BLaER1 treated with 17β-estradiol and CSF1 and Interleukin-3, amounts not matched to agents 10 nM and 100 nM (cell line): Measurements from ENCODE around the gene KSR2.

ENCODE experiments used
- H3K27ac ChIP-seq, 11 experiments: shearing (Covaris generic); formaldehyde crosslinking; 2 replicates each; pipeline ENCODE4 v1.8.1; 2022
- H3K27me3 ChIP-seq, 11 experiments: shearing (Covaris generic); formaldehyde crosslinking; 2 replicates each; pipeline ENCODE4 v1.8.1; 2022
- H3K36me3 ChIP-seq, 11 experiments: shearing (Covaris generic); formaldehyde crosslinking; 2 replicates each; pipeline ENCODE4 v1.8.1; 2022
- H3K4me1 ChIP-seq, 10 experiments: shearing (Covaris generic); formaldehyde crosslinking; 2 replicates each; pipeline ENCODE4 v1.8.1; 2022
- H3K4me2 ChIP-seq, 11 experiments: shearing (Covaris generic); formaldehyde crosslinking; 2 replicates each; pipeline ENCODE4 v1.8.1; 2022
- H3K4me3 ChIP-seq, 10 experiments: shearing (Covaris generic); formaldehyde crosslinking; 2 replicates each; pipeline ENCODE4 v1.8.1; 2022
- H3K9ac ChIP-seq, 11 experiments: shearing (Covaris generic); formaldehyde crosslinking; 2 replicates each; pipeline ENCODE4 v1.8.1; 2022
- H3K9me3 ChIP-seq, 11 experiments: shearing (Covaris generic); formaldehyde crosslinking; replicated peaks in 1 of 11; 2 replicates each; pipeline ENCODE4 v1.8.1; 2022
- H4K20me1 ChIP-seq, 11 experiments: shearing (Covaris generic); formaldehyde crosslinking; 2 replicates each; pipeline ENCODE4 v1.8.1; 2022
- Cebpa-rat ChIP-seq, 11 experiments: shearing (Covaris generic); IDR thresholded peaks; 2 replicates each; pipeline ENCODE4 v1.8.1; 2022

The KSR2 gene

DNA sequence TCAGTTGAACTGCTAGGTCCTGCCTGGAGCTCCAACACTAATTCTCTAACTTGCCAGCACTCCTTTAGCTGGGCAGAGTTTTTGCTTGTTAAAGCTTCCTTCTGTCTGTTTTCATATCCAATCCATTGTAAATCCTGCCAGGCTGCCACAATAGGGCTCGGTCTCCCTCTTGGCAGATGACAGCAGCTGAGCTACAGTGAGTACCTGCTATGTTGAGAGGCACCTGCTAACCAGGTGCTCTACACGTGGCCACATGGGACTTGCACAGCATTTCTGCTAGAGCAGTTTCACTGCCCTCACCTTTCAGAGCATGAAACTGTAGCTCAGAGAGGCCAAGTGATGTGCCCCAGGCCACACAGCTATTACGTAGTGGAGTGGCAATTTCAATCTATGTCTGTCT lies 500.8 kb downstream of the KSR2 start:
- no peak for TF ChIP-seq Cebpa-rat (IDR thresholded peaks at IDR 0.05)
- Histone ChIP-seq H4K20me1 (no peaks in the 10 kb centered on the region; a peak in 1 of 22 replicates), H3K4me3 (no peak overlapping the region), H3K27me3 (no peaks in the 10 kb centered on the region), H3K9me3 (peaks cover 0 to 13% (median 7%) of the 10 kb centered on the region in 11 experiments; a peak in 15 of 22 replicates), H3K36me3 (no peaks in the 10 kb centered on the region), H3K4me2 (no peak overlapping the region), H3K9ac (no peak overlapping the region), H3K4me1 (no peaks in the 10 kb centered on the region), H3K27ac (no peak overlapping the region)

DNA sequence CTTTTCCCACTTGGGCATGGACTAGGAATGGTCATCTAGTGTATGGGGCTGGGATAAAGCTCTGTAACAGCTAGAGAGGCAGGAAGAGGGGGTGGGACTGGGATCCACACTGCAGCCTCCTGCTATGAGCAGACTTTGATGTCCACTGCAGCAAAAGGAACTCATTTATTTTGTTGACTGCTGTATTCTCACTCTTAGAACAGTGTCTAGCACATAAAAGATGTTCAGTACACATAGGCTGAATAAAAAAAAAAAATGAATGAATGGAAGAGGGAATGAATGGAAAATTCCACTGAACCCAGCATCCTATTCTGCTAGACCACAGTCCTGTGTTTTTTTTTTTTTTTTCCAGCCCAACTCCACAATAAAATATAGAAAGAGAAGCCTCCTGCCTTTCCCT lies 501.2 kb downstream of the KSR2 start:
- no peak overlapping the region for H3K4me2 ChIP-seq
- H3K4me1 ChIP-seq: no peaks in the 10 kb centered on the region
- H3K36me3 ChIP-seq: no peaks in the 10 kb centered on the region
- H3K9me3 ChIP-seq: peaks cover 0 to 13% (median 7%) of the 10 kb centered on the region in 11 experiments; a peak in 15 of 22 replicates
- no peak overlapping the region for H3K9ac ChIP-seq
- no peaks in the 10 kb centered on the region for H3K27me3 ChIP-seq
- no peak overlapping the region for H3K4me3 ChIP-seq
- H4K20me1 ChIP-seq: no peaks in the 10 kb centered on the region; a peak in 1 of 22 replicates
- TF ChIP-seq Cebpa-rat (IDR thresholded peaks at IDR 0.05): no peak
- H3K27ac ChIP-seq: no peak overlapping the region

DNA sequence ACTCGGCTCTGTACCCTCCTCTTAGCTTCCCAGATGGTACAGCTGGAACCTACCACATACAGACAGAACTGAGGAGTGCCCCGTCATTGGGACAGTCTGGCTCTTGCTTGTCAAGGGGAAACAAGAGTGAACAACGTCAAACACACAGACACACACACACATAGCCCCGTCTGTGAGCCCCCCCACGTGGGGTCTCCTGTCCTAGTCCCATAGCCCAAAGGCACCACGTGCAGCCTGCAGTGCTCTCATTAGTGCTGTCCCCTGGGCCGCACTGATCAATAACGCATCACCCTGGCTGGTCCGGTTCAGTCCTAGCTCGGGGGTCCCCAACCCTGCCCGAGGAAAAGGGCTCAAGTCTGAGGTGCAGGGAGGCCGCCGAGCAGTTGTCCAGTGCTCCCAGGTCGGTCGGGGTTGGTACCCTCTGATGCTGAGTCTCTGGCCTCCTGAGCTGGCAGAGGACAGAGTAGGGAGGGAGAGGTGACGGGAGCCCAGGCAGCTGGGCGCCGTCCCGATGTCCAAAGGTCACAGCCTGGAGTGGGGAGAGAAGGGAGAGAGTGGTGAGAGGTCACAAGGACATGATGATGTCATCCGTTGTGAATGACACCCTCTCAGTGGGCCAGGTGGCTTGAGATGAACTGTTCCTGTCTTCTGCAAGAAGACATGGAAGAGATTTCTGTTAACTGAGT lies 502.0 kb downstream of the KSR2 start:
- Histone ChIP-seq H3K27ac (no peak overlapping the region), H3K4me3 (no peak overlapping the region), H3K27me3 (no peaks in the 10 kb centered on the region), H3K4me2 (no peak overlapping the region), H3K4me1 (no peaks in the 10 kb centered on the region), H4K20me1 (no peaks in the 10 kb centered on the region; a peak in 1 of 22 replicates), H3K9ac (no peak overlapping the region), H3K9me3 (peaks cover 0 to 13% (median 7%) of the 10 kb centered on the region in 11 experiments; a peak in 15 of 22 replicates), H3K36me3 (no peaks in the 10 kb centered on the region)
- TF ChIP-seq Cebpa-rat (IDR thresholded peaks at IDR 0.05): no peak

DNA sequence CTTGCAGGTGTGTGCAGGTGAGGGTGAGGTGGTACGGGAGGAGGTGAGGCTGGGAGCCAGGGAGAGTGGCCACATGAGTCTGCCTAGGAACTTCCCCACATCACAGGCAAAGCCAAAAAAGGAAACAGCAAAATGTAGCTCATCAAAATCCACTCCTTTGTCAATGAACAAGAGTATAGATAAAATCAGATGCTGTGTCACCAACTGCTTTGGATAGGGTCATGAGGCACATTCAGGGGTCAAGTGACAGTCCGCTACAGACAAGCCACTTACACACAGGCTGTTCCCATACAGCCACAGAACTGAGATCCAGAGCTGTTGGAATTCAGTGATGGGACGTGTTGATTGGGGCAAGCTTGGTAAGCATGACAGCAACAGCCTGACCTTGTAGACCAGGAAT lies 507.1 kb downstream of the KSR2 start:
- H4K20me1 ChIP-seq: no peaks in the 10 kb centered on the region; a peak in 1 of 22 replicates
- H3K4me3 ChIP-seq: no peak overlapping the region
- no peaks in the 10 kb centered on the region for H3K9me3 ChIP-seq
- H3K9ac ChIP-seq: no peak overlapping the region
- TF ChIP-seq Cebpa-rat (IDR thresholded peaks at IDR 0.05): no peak
- no peak overlapping the region for H3K27ac ChIP-seq
- no peaks in the 10 kb centered on the region for H3K36me3 ChIP-seq
- no peaks in the 10 kb centered on the region for H3K27me3 ChIP-seq
- H3K4me1 ChIP-seq: no peaks in the 10 kb centered on the region
- no peak overlapping the region for H3K4me2 ChIP-seq

DNA sequence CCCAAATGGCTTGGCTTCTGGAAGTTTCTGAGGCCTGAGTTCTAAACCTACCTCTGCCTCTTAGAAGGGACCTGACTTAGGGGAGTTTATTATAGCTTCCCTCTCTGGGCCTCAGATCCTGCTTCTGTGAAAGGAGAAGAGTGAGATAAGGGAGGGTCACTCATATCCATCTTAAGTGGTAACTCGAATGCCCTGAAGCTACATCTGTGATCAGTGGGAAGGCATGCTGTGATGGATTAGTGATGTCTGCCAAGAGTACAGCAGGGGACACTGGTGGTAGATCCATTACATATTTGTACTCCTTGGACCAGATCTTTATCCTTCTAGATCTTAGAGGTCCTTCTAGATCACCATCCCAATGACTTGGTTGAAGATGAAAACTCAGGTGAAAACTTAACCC lies 509.6 kb downstream of the KSR2 start:
- Histone ChIP-seq H3K4me3 (no peak overlapping the region), H3K4me1 (no peaks in the 10 kb centered on the region), H3K36me3 (no peaks in the 10 kb centered on the region), H4K20me1 (no peaks in the 10 kb centered on the region), H3K9me3 (peaks cover 0 to 3% (median 0%) of the 10 kb centered on the region in 11 experiments; a peak in 2 of 22 replicates), H3K4me2 (no peak overlapping the region), H3K9ac (no peak overlapping the region), H3K27me3 (no peaks in the 10 kb centered on the region), H3K27ac (no peak overlapping the region)
- no peak for TF ChIP-seq Cebpa-rat (IDR thresholded peaks at IDR 0.05)

DNA sequence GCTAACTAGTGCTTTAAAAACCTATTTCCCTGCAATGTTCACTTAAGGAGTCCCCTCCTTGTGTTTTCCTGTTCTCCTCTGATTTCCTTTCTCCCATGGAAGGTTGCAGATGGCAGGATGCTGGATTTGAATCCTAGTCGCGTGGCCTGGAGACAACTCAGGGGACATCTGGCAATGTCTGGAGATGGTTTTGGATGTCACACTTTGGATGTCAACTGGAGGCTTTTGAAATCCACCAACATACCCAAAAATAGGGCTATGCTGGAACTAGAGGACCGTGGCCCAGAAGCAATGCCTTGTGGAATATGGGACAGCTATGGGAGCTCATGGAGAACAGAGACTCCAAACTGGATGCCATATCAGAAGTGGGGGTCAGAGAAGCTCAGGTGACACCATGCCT lies 511.6 kb downstream of the KSR2 start:
- no peaks in the 10 kb centered on the region for H3K27me3 ChIP-seq
- no peak overlapping the region for H3K4me3 ChIP-seq
- H3K36me3 ChIP-seq: no peaks in the 10 kb centered on the region
- no peaks in the 10 kb centered on the region for H4K20me1 ChIP-seq
- H3K9me3 ChIP-seq: peaks cover 0 to 10% (median 0%) of the 10 kb centered on the region in 11 experiments; a peak in 3 of 22 replicates
- H3K4me1 ChIP-seq: no peaks in the 10 kb centered on the region
- no peak overlapping the region for H3K4me2 ChIP-seq
- H3K9ac ChIP-seq: no peak overlapping the region
- no peak for TF ChIP-seq Cebpa-rat (IDR thresholded peaks at IDR 0.05)
- H3K27ac ChIP-seq: no peak overlapping the region

DNA sequence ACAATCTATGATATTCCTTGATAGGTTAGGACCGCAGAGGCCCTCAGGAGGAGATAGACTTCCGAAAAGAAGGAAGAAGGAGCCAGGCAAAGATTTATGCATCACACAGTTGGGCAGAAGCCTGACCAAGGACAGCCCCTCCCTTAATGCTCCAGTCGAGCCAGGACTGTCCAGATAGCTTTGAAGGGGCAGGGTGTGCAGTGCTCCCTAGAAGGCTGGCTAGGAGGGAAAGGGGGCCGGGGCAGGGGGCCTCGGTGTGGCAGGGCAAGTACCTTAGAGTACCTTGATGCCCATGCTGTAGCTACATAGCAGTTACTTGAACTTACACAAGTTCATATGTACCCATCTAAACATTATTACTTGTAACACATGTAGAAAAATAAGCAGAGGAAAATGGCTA lies 512.7 kb downstream of the KSR2 start:
- peaks cover 0 to 10% (median 0%) of the 10 kb centered on the region in 11 experiments; a peak in 3 of 22 replicates for H3K9me3 ChIP-seq
- H3K4me2 ChIP-seq: no peak overlapping the region
- H3K4me1 ChIP-seq: no peaks in the 10 kb centered on the region
- no peak overlapping the region for H3K9ac ChIP-seq
- no peaks in the 10 kb centered on the region for H4K20me1 ChIP-seq
- H3K4me3 ChIP-seq: no peak overlapping the region
- no peak overlapping the region for H3K27ac ChIP-seq
- no peak for TF ChIP-seq Cebpa-rat (IDR thresholded peaks at IDR 0.05)
- H3K27me3 ChIP-seq: no peaks in the 10 kb centered on the region
- no peaks in the 10 kb centered on the region for H3K36me3 ChIP-seq

DNA sequence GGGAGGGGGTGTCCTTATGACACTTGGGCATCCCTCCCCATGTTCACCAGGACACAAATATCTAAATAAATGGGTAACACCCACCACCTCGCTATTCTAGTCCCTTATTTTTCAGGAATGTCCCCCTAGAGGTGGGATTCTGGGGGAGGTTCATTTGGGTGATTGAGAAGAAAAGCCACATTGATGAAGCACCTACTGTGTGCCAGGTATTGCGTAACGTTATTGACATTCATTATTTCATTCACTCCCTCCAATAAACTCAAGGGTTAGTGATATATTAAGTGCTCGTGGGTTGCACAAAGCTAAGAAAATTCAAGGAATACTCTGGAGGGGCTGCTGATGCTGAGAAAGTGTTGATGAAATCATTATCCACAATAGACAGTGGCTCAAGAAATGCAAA lies 514.8 kb downstream of the KSR2 start:
- no peak overlapping the region for H3K9ac ChIP-seq
- H3K4me1 ChIP-seq: no peaks in the 10 kb centered on the region
- no peak overlapping the region for H3K27ac ChIP-seq
- H4K20me1 ChIP-seq: no peaks in the 10 kb centered on the region
- peaks cover 0 to 10% (median 0%) of the 10 kb centered on the region in 11 experiments; a peak in 3 of 22 replicates for H3K9me3 ChIP-seq
- TF ChIP-seq Cebpa-rat (IDR thresholded peaks at IDR 0.05): peak in 7 of 11 experiments; percentile 42 to 95 (median 71); a peak in 12 of 22 replicates
- H3K27me3 ChIP-seq: no peaks in the 10 kb centered on the region
- no peak overlapping the region for H3K4me2 ChIP-seq
- H3K4me3 ChIP-seq: no peak overlapping the region
- no peaks in the 10 kb centered on the region for H3K36me3 ChIP-seq

DNA sequence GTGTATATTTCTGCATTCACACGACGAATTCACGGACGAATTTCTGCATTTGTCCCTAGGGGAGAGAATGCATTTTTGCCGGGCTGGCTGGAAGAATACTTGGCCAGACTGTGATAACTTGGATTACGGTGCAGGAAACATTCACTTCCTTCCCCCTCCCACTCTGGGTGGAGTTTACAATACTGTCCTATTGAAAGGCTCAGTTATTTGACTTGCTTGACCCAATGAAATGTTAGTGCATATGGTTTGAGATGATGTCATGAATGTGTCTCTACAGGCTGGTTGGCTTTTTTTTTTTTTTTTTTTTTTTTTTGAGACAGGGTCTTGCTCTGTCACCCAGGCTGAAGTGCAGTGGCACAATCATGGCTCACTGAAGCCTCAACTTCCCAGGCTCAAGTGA lies 516.7 kb downstream of the KSR2 start:
- H3K4me3 ChIP-seq: no peak overlapping the region
- H3K27me3 ChIP-seq: no peaks in the 10 kb centered on the region
- no peak overlapping the region for H3K9ac ChIP-seq
- no peaks in the 10 kb centered on the region for H3K4me1 ChIP-seq
- no peak overlapping the region for H3K4me2 ChIP-seq
- no peaks in the 10 kb centered on the region for H4K20me1 ChIP-seq
- peaks cover 3 to 17% (median 10%) of the 10 kb centered on the region in 11 experiments; a peak in 17 of 22 replicates for H3K9me3 ChIP-seq
- no peaks in the 10 kb centered on the region for H3K36me3 ChIP-seq
- H3K27ac ChIP-seq: no peak overlapping the region
- TF ChIP-seq Cebpa-rat (IDR thresholded peaks at IDR 0.05): no peak

DNA sequence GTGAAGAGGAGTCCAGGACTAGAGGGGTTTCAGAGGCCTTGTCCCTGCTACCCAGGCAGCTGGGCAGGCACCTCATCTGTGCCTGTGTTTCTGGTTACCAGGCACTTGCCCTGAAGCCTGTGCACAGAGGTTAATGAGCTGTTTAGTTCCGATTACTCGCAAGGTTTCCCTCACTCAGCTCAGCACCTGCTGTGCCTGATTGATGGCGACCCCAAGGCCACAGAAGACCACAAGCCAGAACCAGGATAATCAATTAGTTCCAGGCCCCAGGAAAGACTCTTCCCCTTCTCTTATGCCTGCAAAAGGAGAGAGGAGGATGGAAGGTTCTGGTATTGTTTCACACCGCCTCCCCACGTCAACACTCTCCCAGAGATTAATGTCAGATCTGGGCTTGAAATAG lies 518.6 kb downstream of the KSR2 start:
- no peak overlapping the region for H3K4me2 ChIP-seq
- H3K27me3 ChIP-seq: no peaks in the 10 kb centered on the region
- H3K4me3 ChIP-seq: no peak overlapping the region
- no peak for TF ChIP-seq Cebpa-rat (IDR thresholded peaks at IDR 0.05)
- no peaks in the 10 kb centered on the region for H4K20me1 ChIP-seq
- peaks cover 0 to 3% (median under 1%) of the 10 kb centered on the region in 10 experiments; a peak in 8 of 20 replicates for H3K4me1 ChIP-seq
- no peak overlapping the region for H3K9ac ChIP-seq
- H3K27ac ChIP-seq: no peak overlapping the region
- H3K9me3 ChIP-seq: peaks cover 13 to 31% (median 20%) of the 10 kb centered on the region in 11 experiments; a peak in 20 of 22 replicates
- H3K36me3 ChIP-seq: no peaks in the 10 kb centered on the region
